Esophagus squamous epithelium (tissue), 5 donors: Measurements from ENCODE around the gene IL10. TPM values are rescaled to one million over a fixed set of nuclear protein-coding genes. Genes with fewer than 3 reads are reported as not detected.

ENCODE experiments used
- DNase-seq: peaks from one replicate; lab custom pipeline; 2025; lab: John Stamatoyannopoulos, UW
- H3K27ac ChIP-seq, 4 donors: fragments of 200-600 bp; sonication (generic); one replicate each; pipeline ENCODE4 v1.5.1; 2016 to 2019; ENCODE audit warnings: mild to moderate bottlenecking in 1 of 4
- H3K27me3 ChIP-seq, 4 donors: fragments of 200-600 bp; sonication (generic); 1 replicate in 3 of 4; 2 replicates in 1 of 4; pipeline versions ENCODE4 v1.5.1 to v1.6.0; 2017 to 2021; ENCODE audit warnings: antibody characterized with exemption in 1 of 4
- H3K36me3 ChIP-seq, 3 donors: fragments of 200-600 bp; sonication (generic); one replicate each; pipeline ENCODE4 v1.5.1; 2016 to 2019
- H3K4me1 ChIP-seq, 3 donors: fragments of 200-600 bp; sonication (generic); one replicate each; pipeline ENCODE4 v1.5.1; 2017 to 2019
- H3K4me3 ChIP-seq, 4 donors: fragments of 200-600 bp; sonication (generic); 1 replicate in 3 of 4; 2 replicates in 1 of 4; pipeline ENCODE4 v1.5.1; 2016 to 2019; ENCODE audit warnings: mild to moderate bottlenecking in 2 of 4, moderate library complexity in 1 of 4
- H3K9me3 ChIP-seq, 3 donors: fragments of 200-600 bp; sonication (generic); one replicate each; pipeline ENCODE4 v1.5.1; 2016 to 2019
- CTCF ChIP-seq, 6 experiments: fragments of 450-650 bp in 4 of 6; fragments of 200-600 bp in 2 of 6; sonication (generic) in 2 of 6; IDR thresholded peaks; one replicate each; pipeline ENCODE4 v1.5.1; 2016 to 2019; ENCODE audit warnings: antibody characterized with exemption in 6 of 6, mild to moderate bottlenecking in 4 of 6, moderate library complexity in 4 of 6
- POLR2A ChIP-seq, 4 donors: fragments of 450-650 bp; IDR thresholded peaks; one replicate each; pipeline ENCODE4 v1.6.1; 2017; ENCODE audit warnings: antibody characterized with exemption in 4 of 4, mild to moderate bottlenecking in 4 of 4, moderate library complexity in 3 of 4
- WGBS, 2 donors: methylation state at CpG; one replicate each; pipeline ENCODE4 v1.1.5; 2018; 5-methylcytosine and 5-hydroxymethylcytosine counted together
- intact Hi-C: fragments of 100-400 bp; cut with DNase I; formaldehyde crosslinking; loops from one replicate; pipeline ENCODE4 v1.15.0; 2022
- total RNA-seq, 4 donors: library from RNA; depleted of rRNA; stranded (reverse); fragments of >200 nt; gene quantifications; one replicate each; pipeline ENCODE4 v1.1.0, GENCODE V29; 2016
- donor health status: DM: yes; HTN: yes; CAD: no.

The IL10 gene
- total RNA-seq, 4 donors from 2014 or later, result 0.70 to 2.5 (median 1.5) TPM; not detected in 1

GRCh38 chr1:206799311-206799710, 27.0 kb upstream of the IL10 start:
- no peaks in the 10 kb centered on the region for H3K9me3 ChIP-seq
- TF ChIP-seq POLR2A (IDR thresholded peaks at IDR 0.05), result no peak
- intact Hi-C loops, result no loop called here
- H3K4me1 ChIP-seq, result peaks cover 0 to 12% (median 4%) of the 10 kb centered on the region in 3 donors
- 80 to 100% methylated on average over 1 to 3 of the region's 3 CpGs for WGBS, 2 donors
- no peak overlapping the region for H3K27ac ChIP-seq
- no peak overlapping the region for H3K4me3 ChIP-seq
- H3K36me3 ChIP-seq, result no peaks in the 10 kb centered on the region
- no peak for DNase-seq
- H3K27me3 ChIP-seq, result peaks cover 0 to 16% (median 0%) of the 10 kb centered on the region in 4 donors

GRCh38 chr1:206798384-206798996, 26.2 kb upstream of the IL10 start:
- no peaks in the 10 kb centered on the region for H3K9me3 ChIP-seq
- no peak for TF ChIP-seq CTCF (IDR thresholded peaks at IDR 0.05)
- no peak for TF ChIP-seq POLR2A (IDR thresholded peaks at IDR 0.05)
- no peak overlapping the region for H3K27ac ChIP-seq
- no peak overlapping the region for H3K4me3 ChIP-seq
- intact Hi-C loops, result no loop called here
- peaks cover 0 to 5% (median 0%) of the 10 kb centered on the region in 3 donors for H3K4me1 ChIP-seq
- H3K36me3 ChIP-seq, result no peaks in the 10 kb centered on the region
- 82 to 83% methylated on average over 8 to 13 of the region's 13 CpGs for WGBS, 2 donors
- H3K27me3 ChIP-seq, result peaks cover 0 to 16% (median 0%) of the 10 kb centered on the region in 4 donors
- DNase-seq, result no peak

GRCh38 chr1:206797534-206798383, 25.5 kb upstream of the IL10 start:
- no peaks in the 10 kb centered on the region for H3K36me3 ChIP-seq
- H3K27me3 ChIP-seq, result peaks cover 0 to 16% (median 0%) of the 10 kb centered on the region in 4 donors
- H3K4me1 ChIP-seq, result peaks cover 0 to 5% (median 0%) of the 10 kb centered on the region in 3 donors
- intact Hi-C loops, result no loop called here
- no peak for DNase-seq
- WGBS, 2 donors, result 52 to 66% methylated on average over 4 to 8 of the region's 8 CpGs
- TF ChIP-seq POLR2A (IDR thresholded peaks at IDR 0.05) (no peak), CTCF (IDR thresholded peaks at IDR 0.05) (peak in 4 of 6 experiments; percentile 13 to 50 (median 20))
- H3K27ac ChIP-seq, result no peak overlapping the region
- H3K9me3 ChIP-seq, result no peaks in the 10 kb centered on the region
- no peak overlapping the region for H3K4me3 ChIP-seq

- H3K9me3 ChIP-seq, result no peaks in the 10 kb centered on the region
- H3K27ac ChIP-seq, result peak overlapping the region in 2 of 4 donors; percentile 17 to 26
- peaks cover 0 to 16% (median 0%) of the 10 kb centered on the region in 4 donors for H3K27me3 ChIP-seq
- peaks cover 0 to 5% (median 0%) of the 10 kb centered on the region in 3 donors for H3K4me1 ChIP-seq
- intact Hi-C loops, result no loop called here
- no peak for DNase-seq
- H3K4me3 ChIP-seq, result no peak overlapping the region
- WGBS, 2 donors, result 68 to 84% methylated on average over 8 of the region's 8 CpGs
- TF ChIP-seq CTCF (IDR thresholded peaks at IDR 0.05) (no peak), POLR2A (IDR thresholded peaks at IDR 0.05) (no peak)
- no peaks in the 10 kb centered on the region for H3K36me3 ChIP-seq
Observed at GRCh38 chr1:206796981-206797402, 24.7 kb upstream of the IL10 start.

GRCh38 chr1:206796116-206796515, 23.8 kb upstream of the IL10 start:
- Histone ChIP-seq H3K4me3 (no peak overlapping the region), H3K4me1 (peaks cover 0 to 5% (median 0%) of the 10 kb centered on the region in 3 donors), H3K27me3 (peaks cover 0 to 16% (median 0%) of the 10 kb centered on the region in 4 donors), H3K27ac (peak overlapping the region in 2 of 4 donors; percentile 17 to 26), H3K9me3 (no peaks in the 10 kb centered on the region), H3K36me3 (no peaks in the 10 kb centered on the region)
- no peak for DNase-seq
- TF ChIP-seq CTCF (IDR thresholded peaks at IDR 0.05) (no peak), POLR2A (IDR thresholded peaks at IDR 0.05) (no peak)
- WGBS, 2 donors, result 85 to 91% methylated on average over 3 of the region's 3 CpGs
- intact Hi-C loops, result no loop called here
